H1 (cell line): ENCODE results near the gene BPIFB6. TPM values are rescaled to one million over a fixed set of nuclear protein-coding genes. Genes with fewer than 3 reads are reported as not detected.

Experiments
- BRCA1 ChIP-seq: IDR thresholded peaks from 2 replicates; pipeline ENCODE4 v1.6.1; 2012; ENCODE audit warnings: low read depth, low read length, improper control_type of control experiment
- CHD2 ChIP-seq: IDR thresholded peaks from 2 replicates; pipeline ENCODE4 v1.6.1; 2012; ENCODE audit warnings: low read length, improper control_type of control experiment
- CHD7 ChIP-seq: fragments of 300-600 bp; sonication (generic); IDR thresholded peaks from 2 replicates; pipeline ENCODE4 v1.7.1; 2012; ENCODE audit warnings: low read length, moderate library complexity, mild to moderate bottlenecking, inconsistent platforms; ENCODE audit not compliant: insufficient replicate concordance
- EGR1 ChIP-seq: IDR thresholded peaks from 2 replicates; pipeline ENCODE4 v1.6.1; 2011; ENCODE audit warnings: low read depth, low read length, borderline replicate concordance
- FOSL1 ChIP-seq: IDR thresholded peaks from 2 replicates; pipeline ENCODE4 v1.6.1; 2011; ENCODE audit warnings: mild to moderate bottlenecking, low read depth, low read length, moderate library complexity; ENCODE audit not compliant: insufficient read depth
- HDAC2 ChIP-seq, 2 experiments: fragments of 300-600 bp in 1 of 2; sonication (generic) in 1 of 2; IDR thresholded peaks; 2 replicates each; pipeline ENCODE4 v1.6.1; 2011 to 2012; ENCODE audit warnings: low read depth in 2 of 2, low read length in 2 of 2, mild to moderate bottlenecking in 2 of 2, moderate library complexity in 2 of 2, borderline replicate concordance in 1 of 2, inconsistent platforms in 1 of 2
- NANOG ChIP-seq: IDR thresholded peaks from 2 replicates; pipeline ENCODE4 v1.6.1; 2011; ENCODE audit warnings: low read length, low read depth, mild to moderate bottlenecking, inconsistent platforms; ENCODE audit not compliant: insufficient read depth, poor library complexity, severe bottlenecking
- POU5F1 ChIP-seq: IDR thresholded peaks from 2 replicates; pipeline ENCODE4 v1.6.1; 2011; ENCODE audit warnings: low read depth, mild to moderate bottlenecking, low read length, moderate library complexity
- YY1 ChIP-seq: IDR thresholded peaks from 2 replicates; pipeline ENCODE4 v1.6.1; 2011; ENCODE audit warnings: low read depth, mild to moderate bottlenecking, low read length
- polyA plus RNA-seq, 7 experiments: library from polyadenylated mRNA; depleted of rRNA in 3 of 7; stranded (reverse) in 5 of 7; unstranded in 2 of 7; fragments of >200 nt in 5 of 7; fragments of 200-250 nt in 2 of 7; gene quantifications; 1 replicate in 5 of 7; 2 replicates in 1 of 7; 4 replicates in 1 of 7; pipeline versions ENCODE4 v1.2.1 to v1.2.3, GENCODE V29; 2011 to 2013; ENCODE audit warnings: missing spikeins in 2 of 7, mixed read lengths in 2 of 7
- total RNA-seq: library from RNA; stranded (reverse); fragmentation: NEBNext Ultra II Directional; extraction: Animal tissue kit (Norgen Biotek cat#: 25700); gene quantifications from 2 replicates; pipeline ENCODE4 v1.2.1, GENCODE V29; 2021

The BPIFB6 gene
- total and polyA plus RNA-seq, 2 of the 8 experiments (the other 6 are each of a cell fraction or from before 2014, with no cell fraction given) = not detected

- TF ChIP-seq CHD7 = no peak
- TF ChIP-seq CHD2 = no peak
- TF ChIP-seq FOSL1 = no peak
- TF ChIP-seq BRCA1 = no peak
- no peak for TF ChIP-seq YY1
- no peak for TF ChIP-seq NANOG
- TF ChIP-seq POU5F1 = no peak
- TF ChIP-seq EGR1 = no peak
- no peak for TF ChIP-seq HDAC2 (IDR thresholded peaks at IDR 0.05; ENCODE audit: borderline replicate concordance in 1 of 2, low read depth in 2 of 2, low read length in 2 of 2)
- TF ChIP-seq, all 59 proteins: peak for 0
These were observed at the start of gene BPIFB6 (continued) for GRCh38 chr20:33031531-33031930.
